GM19035 (cell line): ENCODE results near the gene FNDC11.

Experiments used
- ATAC-seq: cut with Tn5 transposase; IDR thresholded peaks from one replicate; pipeline ENCODE4 v1.9.1; 2021; ENCODE audit not compliant: unreplicated experiment

Gene FNDC11

DNA sequence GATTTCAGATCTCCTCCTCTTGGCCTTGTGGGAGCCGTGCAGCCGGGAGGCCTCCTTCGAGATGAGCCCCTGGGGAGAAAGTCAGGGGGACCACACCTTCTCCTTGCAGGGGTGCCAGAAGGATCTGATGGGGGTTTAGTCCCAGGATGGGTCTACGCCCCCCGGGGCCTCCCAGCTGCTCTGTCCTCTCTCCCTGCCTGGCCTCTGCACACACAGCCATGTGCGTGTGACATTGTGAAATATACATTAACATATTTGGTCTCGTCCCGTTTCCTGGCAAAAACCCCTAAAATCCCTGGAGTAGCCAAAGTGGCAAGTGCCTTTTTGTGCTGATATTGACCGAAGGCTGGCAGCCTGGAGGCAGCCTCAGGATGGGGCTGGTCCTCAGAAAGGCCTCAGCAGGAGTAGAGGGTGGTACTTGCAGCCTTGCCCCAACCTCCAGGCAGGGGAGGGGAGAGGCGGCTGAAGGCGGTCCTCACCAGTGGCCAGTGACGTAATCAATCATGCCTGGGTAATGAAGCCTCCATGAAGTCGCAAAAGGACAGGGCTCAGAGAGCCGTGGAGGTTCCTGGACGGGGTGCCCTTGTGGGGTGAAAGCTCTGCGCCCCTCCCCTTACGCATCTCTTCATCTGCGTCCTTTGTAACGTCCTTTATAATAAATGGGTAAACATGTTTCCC is 25.2 kb downstream of the FNDC11 start:
- no peak for ATAC-seq

DNA sequence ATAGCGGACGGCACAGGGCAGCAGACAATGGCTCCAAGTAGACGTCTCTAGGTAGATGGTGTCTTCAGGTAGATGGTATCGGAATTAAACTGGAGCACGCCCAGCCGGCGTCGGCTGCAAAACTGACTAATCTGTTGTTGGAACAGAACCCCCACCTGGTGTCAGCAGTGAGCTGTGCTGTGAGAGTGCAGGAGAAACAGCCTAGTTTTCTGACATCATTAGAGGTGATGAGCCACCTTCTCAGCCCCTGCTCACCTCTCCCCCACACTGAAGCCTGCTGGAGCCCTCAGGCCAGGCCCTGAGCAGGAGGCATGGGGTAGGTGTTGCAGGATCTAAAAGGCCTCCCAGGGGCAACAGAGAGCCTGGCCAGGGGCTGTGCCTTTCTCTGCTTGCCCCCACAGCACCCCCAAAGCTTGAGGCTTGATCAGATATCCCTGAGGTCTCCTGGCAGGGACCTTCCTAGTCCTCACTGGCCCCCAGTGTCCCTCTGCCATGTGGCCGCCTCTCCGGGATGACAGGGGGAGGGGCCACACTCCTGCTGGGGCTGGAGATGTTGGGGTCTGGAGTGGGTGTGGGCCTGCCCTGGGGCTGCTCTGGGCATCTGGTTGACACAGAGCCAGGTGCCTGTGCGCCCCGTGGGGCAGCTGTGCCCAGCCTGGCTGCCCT is 27.0 kb downstream of the FNDC11 start:
- no peak for ATAC-seq

DNA sequence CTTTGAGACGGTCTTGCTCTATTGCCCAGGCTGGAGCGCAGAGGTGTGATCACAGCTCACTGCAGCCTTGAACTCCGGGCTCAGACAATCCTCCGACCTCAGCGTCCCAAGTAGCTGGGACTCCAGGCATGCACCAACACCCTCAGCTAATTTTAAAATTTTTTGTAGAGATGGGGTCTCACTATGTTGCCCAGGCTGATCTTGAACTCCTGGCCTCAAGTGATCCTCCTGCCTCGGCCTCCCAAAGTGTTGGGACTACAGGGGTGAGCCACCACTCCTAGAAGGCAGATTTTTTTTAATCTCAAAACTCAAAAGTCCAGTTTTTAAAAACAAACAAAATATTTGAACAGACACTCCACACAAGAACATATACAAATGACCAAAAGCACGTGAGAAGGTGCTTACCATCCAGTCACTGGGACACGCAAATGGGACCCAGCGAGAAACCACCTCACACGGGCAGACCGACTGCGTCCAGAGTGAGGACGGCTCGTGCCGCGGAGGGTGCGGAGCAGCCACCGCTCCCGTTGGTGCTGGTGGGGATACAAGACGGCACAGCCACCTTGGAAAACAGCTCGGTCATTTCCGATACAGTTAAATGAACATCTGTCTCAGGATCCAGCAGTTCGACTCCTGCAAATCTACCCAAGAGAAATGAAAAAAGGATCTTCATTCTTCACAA is 28.6 kb downstream of the FNDC11 start:
- ATAC-seq = no peak

DNA sequence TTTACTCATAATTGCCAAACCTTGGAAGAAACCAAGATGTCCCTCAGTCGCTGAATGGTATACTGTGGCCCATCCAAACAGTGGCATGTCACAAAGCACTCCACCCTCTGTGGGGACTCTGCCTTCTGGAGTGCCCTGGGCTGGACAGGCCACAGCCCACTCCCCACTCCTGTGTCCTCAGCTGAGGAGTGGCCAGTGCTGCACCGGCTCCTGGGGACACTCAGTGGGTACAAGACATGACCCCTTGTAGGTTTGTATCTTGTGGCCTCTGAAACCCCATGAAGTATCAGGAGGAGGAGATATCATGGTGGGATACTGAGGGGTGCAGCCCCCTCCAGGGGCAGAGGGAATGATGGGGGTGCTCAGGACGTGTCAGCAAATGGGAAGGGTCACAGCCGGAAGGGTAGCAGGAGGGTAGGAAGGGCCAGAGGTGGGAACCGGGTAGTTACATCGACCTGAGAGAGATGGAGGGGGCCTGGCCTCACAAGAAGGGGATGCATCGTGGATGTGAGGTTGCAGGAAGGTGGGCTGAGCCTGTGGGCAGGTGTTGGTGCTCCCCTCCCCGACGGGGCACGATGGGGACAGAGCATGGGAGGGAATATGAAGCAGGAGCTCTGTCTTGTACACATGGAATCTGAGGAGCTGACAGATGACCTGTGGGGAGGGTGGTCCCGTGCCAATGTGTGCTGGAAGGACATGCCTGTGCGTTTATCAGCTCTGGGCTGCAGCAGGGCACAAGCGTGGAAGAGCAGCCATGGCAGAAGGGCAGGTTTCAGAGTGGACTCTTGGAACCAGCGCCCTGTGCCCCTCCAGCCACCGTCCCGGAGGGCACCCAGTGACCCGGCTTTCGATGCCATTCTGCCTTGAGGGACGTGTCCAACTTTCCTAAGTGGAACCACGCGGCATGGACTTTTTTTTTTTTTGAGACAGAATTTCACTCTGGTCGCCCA is 31.9 kb downstream of the FNDC11 start:
- ATAC-seq = no peak

DNA sequence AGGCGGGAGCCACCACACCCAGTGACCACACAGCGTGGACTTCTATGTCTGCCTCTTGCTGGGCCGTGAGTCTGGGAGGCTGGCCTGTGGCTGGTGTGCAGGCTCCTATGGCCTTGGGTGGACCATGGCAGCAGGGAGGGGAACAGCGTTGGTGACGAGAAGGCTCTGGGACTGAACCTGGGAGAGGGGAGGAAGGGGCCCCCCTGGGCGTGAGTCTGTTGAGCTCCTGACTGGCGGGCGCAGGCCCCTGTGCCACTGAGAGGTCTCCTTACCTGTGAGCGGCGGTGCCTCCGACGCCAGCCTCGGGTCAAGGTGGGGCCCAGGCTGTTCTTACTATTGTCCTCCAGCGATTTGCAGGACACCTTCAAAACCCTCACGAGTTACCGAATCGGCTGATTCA is 32.8 kb downstream of the FNDC11 start:
- no peak for ATAC-seq

DNA sequence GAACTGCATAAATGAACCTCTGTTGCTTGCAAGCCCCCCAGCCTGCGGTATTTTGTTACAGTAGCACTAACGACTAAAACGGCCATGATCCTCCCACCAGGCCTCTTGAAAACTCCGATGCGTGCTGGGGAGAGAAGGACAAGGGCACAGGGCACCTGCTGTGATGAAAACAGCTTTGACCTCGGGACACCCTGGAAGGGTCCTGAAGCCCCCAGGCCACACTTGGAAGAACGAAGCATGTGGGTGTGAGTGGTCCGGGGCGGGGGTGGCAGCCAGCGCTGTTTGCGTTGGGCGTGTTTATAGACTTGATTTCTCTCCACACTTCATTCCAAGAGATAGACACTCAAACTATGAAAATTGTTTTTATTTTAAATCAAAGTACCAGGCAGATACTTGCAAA is 33.3 kb downstream of the FNDC11 start:
- ATAC-seq = no peak

DNA sequence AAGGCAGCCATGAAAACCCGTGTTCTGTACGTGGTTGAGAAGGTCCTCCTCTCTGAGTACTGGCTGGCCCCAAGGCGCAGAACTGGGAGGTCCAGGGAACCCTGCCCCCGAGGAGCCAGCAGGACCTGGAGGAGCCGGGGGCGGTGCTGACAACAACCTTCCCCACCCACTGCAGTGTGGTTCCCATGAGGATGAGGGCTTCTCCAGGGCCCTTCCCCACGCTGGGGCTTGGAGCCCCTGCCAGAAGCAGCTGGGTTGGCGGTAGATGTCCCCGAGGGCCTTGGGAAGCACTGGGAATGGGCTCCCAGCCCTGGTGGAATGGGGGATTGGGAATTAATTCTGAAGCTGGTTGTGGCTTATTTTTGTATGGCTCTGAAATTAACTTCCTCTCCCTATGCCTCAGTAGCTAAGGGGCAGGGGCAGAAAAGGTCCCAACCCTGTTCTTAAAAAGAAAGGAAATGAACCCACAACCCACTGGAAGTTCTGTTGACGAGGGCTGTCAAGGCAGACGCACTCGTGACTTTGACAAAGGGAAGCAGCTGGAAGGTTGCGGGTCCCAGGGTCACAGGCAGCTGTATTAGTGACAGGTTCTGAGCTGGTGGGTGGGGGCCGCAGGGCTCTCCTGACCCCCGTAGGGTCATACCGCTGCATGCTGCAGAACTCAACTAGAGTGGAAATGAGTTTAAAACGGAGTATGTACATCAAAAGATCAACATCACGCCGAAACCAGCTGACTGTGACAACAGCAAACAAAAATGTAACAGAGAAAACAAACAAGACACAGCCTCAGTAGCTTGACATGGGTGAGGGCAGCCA is 34.0 kb downstream of the FNDC11 start:
- ATAC-seq = no peak

DNA sequence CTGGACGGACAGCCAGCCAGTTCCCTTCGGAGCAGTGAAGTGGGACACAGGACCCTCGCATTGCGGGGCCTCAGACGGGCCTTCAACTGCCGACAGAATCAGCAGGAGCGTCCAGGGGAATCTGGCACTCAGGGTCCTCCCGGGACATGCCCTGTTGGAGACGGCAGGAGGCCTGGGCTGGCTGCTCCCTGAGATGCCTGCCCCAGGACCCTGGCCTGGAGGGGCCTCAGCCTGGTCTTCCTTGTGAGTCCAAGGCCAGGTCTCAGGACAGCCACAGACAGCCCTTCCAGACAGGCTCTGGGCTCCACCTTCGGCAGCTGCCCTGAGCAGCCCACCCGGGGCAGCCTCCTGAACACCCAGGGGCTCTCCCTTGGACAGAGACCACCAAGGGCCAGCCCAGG is 34.7 kb downstream of the FNDC11 start:
- no peak for ATAC-seq

DNA sequence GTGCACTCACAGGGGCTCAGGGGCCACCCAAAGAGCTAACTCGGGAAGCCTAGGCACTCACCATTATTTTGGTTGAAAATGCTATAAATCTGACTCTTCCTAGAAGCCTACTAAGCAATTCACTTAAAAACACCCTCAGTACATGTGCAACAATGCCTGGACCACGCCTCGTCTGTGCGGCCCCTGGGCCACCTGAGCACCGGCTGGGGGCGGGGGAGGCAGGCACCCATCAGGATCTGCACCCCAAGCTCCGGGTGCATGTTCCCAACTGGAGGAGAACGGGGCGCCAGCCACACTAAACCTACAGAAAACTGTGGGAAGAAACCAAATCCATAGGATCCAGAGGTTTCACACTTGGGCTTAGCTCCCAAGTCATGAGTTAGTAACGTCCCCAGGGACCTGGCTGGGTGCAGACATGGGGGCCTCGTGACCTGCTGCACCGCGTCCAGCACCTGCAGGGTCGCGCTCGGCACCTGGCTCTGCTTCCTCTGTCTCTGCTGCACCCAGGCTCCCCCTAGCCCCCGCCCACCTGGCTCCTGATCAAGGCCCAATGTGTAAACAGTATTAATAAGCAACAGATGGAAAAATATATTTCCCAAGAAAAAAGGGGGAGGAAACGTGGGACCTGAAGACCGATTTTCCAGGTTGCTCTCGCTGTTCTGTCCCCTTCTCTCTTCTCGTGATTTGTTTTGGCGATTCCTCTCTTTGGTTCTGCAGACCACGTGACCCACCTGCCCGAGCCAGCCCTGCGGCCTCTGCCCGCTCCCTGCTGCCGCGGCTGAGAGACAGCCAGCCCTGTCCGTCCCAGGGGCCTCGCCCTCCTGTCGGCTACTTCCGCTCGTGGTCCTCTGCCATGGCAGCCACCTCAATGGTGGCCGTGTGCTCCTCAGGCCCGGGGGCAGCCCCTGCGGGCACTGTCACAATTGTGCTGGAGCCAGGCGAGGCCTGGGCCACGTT is 35.6 kb downstream of the FNDC11 start:
- no peak for ATAC-seq

DNA sequence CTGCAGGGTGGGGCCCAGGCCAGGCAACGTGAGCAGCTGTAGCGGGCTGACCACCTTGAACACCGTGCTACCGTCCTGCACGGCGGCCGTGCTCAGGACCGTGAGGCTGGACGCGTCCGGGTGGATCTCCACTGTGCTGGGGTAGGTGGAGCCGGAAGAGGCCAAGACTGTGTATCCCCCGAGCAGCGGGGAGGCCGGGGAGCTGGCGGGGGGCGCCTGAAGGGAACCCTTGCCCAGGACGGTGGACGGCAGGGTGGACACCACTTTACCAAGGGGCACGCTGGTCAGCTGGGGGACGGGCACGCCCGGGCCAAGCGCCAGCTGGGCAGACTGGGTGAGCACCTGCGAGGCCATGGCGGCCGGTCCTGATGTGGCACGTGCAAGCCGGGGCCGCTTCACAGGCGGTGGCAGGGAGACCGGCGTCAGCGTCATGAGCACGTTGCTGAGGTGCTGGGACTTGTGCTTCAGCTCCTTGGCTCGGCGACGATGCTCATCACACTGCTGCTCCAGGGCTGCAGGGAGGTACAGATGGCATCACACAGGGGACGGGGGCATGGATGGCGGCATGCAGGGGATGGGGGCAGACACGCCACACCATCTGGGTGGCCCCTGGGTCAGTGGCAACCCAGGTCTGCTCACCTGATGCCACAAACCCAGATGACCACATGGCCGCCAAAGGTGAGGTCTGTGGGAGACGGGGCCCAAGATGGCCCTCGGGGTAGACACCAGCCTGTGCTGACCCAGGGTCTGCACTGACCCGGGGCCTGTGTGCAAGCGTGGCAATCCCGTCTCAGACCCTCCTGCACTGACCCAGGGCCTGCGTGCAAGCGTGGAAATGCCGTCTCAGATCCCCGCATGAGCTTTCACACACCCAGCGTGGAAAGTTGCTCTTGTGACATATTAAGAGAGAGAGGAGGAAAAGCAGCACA is 36.5 kb downstream of the FNDC11 start:
- ATAC-seq = no peak

DNA sequence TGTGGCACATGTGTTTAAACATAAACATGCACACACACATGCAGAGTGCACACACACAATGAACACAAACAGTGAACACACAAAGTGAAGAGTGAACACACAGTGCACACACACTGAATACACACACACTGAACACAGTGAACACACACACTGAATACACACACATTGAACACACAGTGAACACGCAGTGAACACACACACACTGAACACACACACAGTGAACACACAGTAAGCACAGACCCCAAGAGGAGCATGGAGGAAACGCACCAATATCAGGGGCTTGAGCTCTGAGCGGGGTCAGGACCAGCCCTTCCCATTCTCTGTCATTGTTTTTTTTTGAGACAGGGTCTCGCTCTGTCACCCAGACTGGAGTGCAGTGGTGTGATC is 37.2 kb downstream of the FNDC11 start:
- no peak for ATAC-seq

DNA sequence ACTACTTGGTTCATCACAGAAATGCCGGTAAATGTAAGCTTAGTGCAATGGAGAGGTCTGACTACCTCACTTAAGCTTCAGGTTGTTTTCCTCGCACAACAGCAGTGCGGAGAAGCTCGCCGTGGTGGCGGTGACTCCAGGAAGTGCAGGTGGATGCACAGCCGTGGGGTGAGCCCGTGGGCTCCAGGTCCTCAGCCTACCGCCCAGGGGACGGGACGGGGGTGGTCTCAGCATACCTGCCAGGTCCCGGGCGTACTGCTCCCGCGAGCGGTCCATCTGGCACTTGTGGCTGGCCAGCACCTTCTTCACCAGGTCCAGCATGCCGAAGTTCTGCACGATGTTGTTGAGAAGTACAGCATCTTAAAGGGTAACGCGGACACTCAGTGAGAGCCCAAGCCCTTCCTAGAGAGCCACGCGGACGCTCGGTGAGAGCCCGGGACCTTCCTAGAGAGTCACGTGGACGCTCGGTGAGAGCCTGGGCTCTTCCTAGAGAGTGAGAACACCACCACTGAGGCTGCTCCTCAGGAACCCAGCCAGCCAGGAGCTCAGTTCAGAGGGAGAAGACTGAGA is 37.9 kb downstream of the FNDC11 start:
- ATAC-seq = no peak

DNA sequence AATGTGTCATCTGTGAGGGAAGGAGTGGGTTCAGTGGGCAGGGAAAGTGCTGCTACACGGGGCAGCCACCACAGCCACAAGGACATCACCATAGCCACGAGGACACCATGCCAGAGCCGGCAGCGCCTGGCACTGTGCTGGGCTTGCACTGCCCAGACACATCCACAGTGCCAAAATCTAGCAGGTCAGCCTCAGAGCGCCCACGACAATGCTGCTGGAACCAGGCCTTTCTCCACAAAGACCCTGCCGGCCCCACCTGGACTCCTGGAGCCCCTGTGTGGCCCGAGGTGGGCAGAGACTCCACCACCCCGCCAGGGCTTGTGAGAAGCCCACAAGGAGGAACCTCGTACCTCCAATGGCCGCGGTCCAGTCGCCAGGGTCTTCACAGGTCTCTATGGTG is 38.7 kb downstream of the FNDC11 start:
- ATAC-seq = no peak

DNA sequence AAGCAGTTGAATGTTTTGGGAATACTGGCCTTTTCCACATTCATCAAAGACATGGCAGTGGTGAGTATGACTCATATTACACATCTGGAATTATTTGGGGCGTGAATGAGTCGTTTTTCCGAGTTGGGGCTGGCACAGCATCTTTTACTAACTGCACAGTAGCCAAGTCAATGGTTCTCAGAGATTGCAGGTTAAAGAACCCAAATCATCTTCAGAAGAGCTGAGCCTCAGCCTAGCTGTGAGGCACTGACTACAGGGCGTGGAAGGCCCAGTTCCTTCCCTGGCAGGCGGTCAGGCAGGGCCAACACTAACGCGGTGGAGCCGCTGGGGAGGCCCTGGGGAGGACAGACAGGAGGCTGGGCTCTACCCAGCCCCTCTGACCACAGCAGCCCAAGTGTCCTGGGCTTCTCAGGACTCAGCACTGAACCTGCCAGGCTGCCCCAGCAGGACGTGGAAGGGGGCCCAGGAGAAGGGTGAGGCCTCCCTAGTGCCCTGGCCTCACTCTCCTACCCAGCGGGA is 40.1 kb downstream of the FNDC11 start:
- ATAC-seq = no peak

DNA sequence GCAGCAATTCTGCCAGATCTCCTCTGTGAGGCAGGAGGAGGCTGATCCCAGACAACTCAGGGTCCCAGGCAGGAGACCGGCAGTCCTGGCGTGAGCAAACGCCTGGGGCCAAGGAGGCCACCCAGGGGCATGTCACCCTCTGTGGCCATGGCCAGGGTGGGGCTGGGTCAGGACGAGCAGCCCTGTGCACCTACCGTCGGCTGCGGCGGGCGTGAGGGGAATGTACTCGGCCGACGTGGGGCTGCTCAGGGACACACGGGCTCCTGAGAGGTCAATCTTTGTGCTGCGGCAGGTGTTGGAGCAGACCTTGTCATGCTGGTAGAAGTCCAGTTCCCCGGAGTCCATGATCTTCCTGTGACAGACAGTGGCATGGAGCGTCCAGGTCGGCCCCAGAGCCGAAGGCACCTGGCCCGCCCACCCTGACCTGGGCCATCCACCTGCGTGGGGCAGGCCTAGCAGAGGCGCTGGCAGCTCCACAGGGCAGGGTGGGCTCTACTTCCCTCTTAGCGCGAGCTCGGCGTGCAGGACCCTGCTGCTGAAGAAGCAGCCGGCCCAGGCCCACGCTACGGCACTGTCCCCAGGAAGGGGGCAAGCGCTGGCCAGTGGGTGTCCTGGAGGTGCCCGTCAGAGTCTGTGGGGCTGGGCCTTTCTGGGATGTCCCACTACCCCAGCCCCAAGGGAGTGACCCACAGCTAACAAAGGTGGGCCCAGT is 41.6 kb downstream of the FNDC11 start:
- ATAC-seq = no peak

DNA sequence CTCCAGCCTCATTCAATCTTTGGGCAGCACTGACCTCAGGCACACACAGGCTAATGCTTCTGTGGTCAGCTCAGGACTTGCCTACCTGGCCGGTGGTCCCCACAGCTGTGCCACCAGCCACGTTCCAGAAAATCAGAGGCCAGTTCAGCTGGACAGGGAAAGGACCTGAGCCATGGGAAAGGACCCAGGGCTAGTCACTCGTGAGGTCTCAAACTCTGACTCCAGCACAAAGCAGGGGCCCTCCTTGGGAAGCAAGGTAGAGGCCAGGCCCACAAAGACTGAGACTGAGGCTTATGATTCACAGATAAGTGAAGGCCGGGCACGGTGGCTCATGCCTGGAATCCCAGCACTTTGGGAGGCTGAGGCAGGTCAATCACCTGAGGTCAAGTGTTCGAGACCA is 42.5 kb downstream of the FNDC11 start:
- no peak for ATAC-seq
